Glutamatergic neuron (in vitro differentiated cells): Measurements from ENCODE around the gene VDAC2. TPM values are rescaled to one million over a fixed set of nuclear protein-coding genes. Genes with fewer than 3 reads are reported as not detected.

Experiments used
- DNase-seq: peaks from one replicate; pipeline ENCODE4 v3.0.0; 2022
- H3K27ac Mint-ChIP-seq: one replicate; pipeline ENCODE4 v1.8.0; 2020; ENCODE audit warnings: mild to moderate bottlenecking, mixed read lengths, inconsistent platforms; ENCODE audit not compliant: unreplicated experiment
- H3K27me3 Mint-ChIP-seq: one replicate; pipeline ENCODE4 v1.8.0; 2020; ENCODE audit warnings: mild to moderate bottlenecking, moderate library complexity, mixed read lengths, inconsistent platforms; ENCODE audit not compliant: unreplicated experiment
- H3K36me3 Mint-ChIP-seq: one replicate; pipeline ENCODE4 v1.8.0; 2020; ENCODE audit warnings: mild to moderate bottlenecking, mixed read lengths, inconsistent platforms; ENCODE audit not compliant: unreplicated experiment
- H3K4me1 Mint-ChIP-seq: one replicate; pipeline ENCODE4 v1.8.0; 2020; ENCODE audit warnings: mild to moderate bottlenecking, low read depth, mixed read lengths, inconsistent platforms; ENCODE audit not compliant: unreplicated experiment
- H3K4me3 Mint-ChIP-seq: one replicate; pipeline ENCODE4 v1.8.0; 2020; ENCODE audit warnings: mild to moderate bottlenecking, mixed read lengths, inconsistent platforms; ENCODE audit not compliant: unreplicated experiment
- H3K9me3 Mint-ChIP-seq: one replicate; pipeline ENCODE4 v1.8.0; 2020; ENCODE audit warnings: mild to moderate bottlenecking, moderate library complexity, mixed read lengths, inconsistent platforms; ENCODE audit not compliant: unreplicated experiment
- total RNA-seq: library from RNA; stranded (reverse); fragmentation: NEBNext Ultra II Directional; extraction: Animal tissue kit (Norgen Biotek cat#: 25700); gene quantifications from one replicate; pipeline ENCODE4 v1.2.1, GENCODE V29; 2021; ENCODE audit not compliant: unreplicated experiment
- TF ChIP-seq, protein P1 (sequence below): fragments of 200-600 bp; sonication (generic); IDR thresholded peaks from one replicate; pipeline ENCODE4 v1.5.0; 2021; ENCODE audit not compliant: partially characterized antibody, unreplicated experiment

Gene VDAC2
- total RNA-seq, 1 donor from 2014 or later, result 264 TPM

DNA sequence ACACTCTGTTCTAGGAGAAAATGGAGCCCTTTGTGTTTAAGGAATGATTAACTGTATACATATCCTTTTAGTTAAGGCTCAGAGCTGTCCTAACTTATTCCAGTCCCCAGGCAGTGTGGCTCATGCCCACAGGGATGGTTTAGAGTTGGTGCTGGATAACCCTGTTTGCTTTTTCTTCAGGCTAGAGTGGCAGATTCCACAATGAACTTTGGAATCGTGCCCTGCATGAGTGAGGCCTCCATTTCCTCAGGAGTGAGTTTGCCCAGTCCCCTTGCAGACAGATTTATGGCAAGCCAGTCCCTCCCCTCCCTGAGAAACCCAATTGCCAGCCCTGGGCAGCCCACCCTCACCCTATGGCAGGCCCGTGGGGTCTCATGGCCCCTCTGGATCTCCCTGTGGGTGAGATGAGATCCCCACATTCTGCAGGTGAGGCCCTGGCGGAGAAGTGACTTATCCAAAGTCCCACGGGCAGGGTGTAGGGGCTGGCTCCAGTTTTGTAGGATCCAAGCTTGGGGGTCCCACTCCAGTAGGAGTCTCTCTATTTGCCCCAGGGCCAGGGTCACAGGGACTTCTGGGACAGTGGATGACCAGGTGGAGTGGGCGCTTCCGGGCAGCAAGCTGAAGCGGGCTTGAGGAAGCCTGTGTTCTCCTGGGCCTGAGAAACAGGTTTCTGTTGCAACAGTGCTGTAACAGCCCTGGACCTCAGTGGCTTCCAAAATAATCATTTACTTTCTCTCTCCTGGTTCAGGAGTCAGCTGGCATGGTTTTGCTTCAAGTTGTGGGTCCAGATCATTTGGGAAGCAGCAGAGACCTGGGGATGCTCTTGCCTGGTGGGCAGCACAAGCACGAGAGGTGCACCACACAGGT, 34.1 kb downstream of the VDAC2 start:
- H3K27me3 Mint-ChIP-seq, result no peaks in the 10 kb centered on the region
- no peaks in the 10 kb centered on the region for H3K36me3 Mint-ChIP-seq
- peaks cover 1% of the 10 kb centered on the region for H3K9me3 Mint-ChIP-seq
- H3K4me1 Mint-ChIP-seq, result no peaks in the 10 kb centered on the region
- TF ChIP-seq, protein P1, sequence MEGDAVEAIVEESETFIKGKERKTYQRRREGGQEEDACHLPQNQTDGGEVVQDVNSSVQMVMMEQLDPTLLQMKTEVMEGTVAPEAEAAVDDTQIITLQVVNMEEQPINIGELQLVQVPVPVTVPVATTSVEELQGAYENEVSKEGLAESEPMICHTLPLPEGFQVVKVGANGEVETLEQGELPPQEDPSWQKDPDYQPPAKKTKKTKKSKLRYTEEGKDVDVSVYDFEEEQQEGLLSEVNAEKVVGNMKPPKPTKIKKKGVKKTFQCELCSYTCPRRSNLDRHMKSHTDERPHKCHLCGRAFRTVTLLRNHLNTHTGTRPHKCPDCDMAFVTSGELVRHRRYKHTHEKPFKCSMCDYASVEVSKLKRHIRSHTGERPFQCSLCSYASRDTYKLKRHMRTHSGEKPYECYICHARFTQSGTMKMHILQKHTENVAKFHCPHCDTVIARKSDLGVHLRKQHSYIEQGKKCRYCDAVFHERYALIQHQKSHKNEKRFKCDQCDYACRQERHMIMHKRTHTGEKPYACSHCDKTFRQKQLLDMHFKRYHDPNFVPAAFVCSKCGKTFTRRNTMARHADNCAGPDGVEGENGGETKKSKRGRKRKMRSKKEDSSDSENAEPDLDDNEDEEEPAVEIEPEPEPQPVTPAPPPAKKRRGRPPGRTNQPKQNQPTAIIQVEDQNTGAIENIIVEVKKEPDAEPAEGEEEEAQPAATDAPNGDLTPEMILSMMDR, result no peak
- H3K27ac Mint-ChIP-seq, result no peak overlapping the region
- H3K4me3 Mint-ChIP-seq, result no peak overlapping the region
- DNase-seq, result no peak

DNA sequence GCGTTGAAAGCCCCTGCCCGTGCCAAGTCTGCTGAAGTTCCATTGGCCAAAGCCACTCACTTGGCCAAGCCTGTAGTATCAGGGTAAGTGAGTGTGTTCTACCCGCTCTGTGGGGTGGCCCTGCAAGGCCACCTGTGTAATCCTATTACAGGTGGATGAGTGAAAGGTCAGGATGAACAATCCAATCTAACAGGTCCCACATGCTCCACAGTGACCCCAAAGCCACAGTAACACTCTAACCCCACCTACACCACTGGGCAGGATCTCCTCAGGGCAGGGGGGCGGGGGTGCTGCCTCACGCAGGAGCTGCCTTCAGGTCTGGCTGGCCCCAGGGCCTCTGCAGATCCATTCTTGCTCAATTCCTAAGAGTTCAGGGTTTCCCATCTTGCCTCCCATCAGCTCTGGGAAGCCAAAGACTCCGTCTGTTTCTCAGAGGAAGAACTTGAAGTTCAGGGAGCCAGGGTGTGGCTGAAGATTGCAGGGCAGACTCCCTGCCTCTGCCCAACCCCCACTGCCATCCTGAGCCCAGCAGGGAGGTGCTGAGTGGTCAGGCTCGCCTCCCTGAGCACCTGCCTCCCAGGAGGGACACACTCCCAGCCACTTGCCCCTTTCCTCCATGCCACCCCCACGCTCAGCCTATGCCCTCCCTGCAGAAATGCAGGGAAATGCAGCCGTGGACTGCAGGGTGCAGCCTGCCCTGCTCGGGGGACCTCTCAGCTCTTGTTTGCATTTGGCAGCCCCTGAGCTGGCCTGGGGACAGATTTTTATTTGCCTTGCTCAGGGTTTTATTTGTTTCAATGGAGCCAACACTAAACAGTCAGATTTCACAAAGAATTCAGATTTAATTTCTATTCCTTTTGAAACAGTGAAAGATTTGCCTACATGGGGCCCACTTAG, 35.0 kb downstream of the VDAC2 start:
- DNase-seq, result no peak
- Mint-ChIP-seq H3K27ac (no peak overlapping the region), H3K27me3 (no peaks in the 10 kb centered on the region), H3K4me3 (no peak overlapping the region), H3K4me1 (no peaks in the 10 kb centered on the region), H3K36me3 (no peaks in the 10 kb centered on the region), H3K9me3 (peaks cover 1% of the 10 kb centered on the region)
- TF ChIP-seq, protein P1, result no peak

DNA sequence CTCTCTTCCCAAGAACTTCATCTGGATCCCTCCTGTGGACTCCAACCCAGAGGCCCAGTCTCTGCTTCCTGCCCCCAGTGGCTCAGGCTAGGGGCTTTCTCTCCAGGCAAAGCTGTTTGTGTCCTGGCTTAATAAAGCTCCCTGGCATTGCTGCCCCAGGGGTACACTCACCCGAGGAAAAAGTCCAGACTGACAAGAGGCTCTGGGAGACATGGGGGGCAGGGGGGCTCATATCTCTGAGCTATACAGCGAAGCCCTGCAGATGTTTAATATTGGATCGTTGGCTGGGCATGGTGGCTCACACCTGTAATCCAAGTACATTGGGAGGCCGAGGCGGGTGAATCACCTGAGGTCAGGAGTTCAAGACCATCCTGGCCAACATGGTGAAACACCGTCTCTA, 35.9 kb downstream of the VDAC2 start:
- Mint-ChIP-seq H3K4me1 (no peaks in the 10 kb centered on the region), H3K36me3 (no peaks in the 10 kb centered on the region), H3K9me3 (peaks cover 1% of the 10 kb centered on the region), H3K4me3 (no peak overlapping the region), H3K27me3 (no peaks in the 10 kb centered on the region), H3K27ac (no peak overlapping the region)
- TF ChIP-seq, protein P1, result no peak
- no peak for DNase-seq

DNA sequence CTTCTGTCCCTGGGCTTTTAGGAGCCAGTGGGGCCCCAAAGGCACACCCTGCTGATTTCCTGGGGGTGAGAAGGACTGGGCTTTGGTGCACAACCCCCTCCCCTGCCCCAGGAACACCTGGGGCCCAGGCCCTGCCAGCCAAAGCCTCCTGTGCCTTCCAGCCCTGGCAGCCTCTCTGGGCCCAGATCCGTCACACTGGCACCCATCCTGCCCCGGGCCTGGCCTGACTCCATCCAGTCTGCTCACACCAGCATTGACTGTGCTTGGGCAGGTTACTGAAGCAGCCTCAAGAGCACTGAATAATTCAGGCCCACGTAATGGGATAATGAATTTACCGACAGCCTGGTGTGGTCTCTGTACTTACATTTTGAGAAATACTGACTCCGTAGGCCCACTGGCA, 37.2 kb downstream of the VDAC2 start:
- H3K4me3 Mint-ChIP-seq, result no peak overlapping the region
- H3K36me3 Mint-ChIP-seq, result peaks cover 4% of the 10 kb centered on the region
- H3K27ac Mint-ChIP-seq, result no peak overlapping the region
- H3K9me3 Mint-ChIP-seq, result peaks cover 4% of the 10 kb centered on the region
- no peaks in the 10 kb centered on the region for H3K4me1 Mint-ChIP-seq
- TF ChIP-seq, protein P1, result no peak
- DNase-seq, result no peak
- no peaks in the 10 kb centered on the region for H3K27me3 Mint-ChIP-seq
